Stimulated activated CD4-positive, alpha-beta T cell treated with anti-CD3 and anti-CD28 coated beads, Interleukin-4, amount 100 ng/mL, for 4 hours (primary cell): Measurements from ENCODE around the gene FILIP1L.

Source experiments
- DNase-seq, 2 experiments: peaks; one replicate each; pipeline ENCODE4 v3.0.0-alpha.2; 2020

Gene FILIP1L

GRCh38 chr3:99945328-99945995 lies 168.8 kb downstream of the FILIP1L start:
- no peak for DNase-seq

DNA sequence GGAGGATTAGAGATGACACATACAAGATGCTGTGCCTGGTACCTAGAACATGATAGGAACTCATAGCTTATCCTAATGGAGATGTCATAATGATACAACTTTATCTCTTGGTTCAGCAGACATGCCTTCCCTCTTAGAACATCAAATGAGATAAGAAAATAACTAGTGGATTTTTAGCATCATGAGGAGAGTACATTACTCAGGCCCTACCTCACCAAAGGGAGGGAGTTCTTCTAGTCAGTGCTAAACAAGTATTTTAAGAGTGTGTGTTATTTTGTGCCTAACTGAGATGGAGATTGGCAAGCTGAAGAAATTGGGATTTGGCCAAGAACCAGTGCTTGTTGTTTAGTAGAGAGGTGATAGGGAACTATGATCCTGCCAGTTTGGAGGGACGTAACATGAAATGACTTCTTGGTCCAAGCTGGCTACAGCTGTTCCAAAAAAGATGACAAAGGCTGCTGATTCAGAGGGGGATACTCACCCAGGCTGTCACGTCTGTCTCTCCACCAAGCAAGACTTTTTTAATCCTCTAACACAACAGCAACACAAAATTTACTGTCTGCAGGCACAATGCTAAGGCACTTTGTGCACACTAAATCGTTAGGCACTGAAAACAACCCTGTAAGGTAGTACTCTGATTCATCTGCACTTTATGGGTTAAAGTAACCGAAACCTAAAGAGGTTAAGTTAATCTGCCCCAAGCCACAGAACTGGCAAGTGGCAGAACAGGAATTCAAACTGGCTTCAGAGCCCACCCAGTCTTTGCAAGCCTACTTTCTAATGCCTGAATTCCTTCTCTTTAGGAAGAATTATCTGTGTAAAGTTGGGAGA lies 170.2 kb downstream of the FILIP1L start:
- no peak for DNase-seq

GRCh38 chr3:99941211-99941610 lies 173.1 kb downstream of the FILIP1L start:
- DNase-seq, result no peak

- DNase-seq, result no peak
These were observed 174.0 kb downstream of the FILIP1L start for GRCh38 chr3:99940350-99940749.

- no peak for DNase-seq
These were observed 174.4 kb downstream of the FILIP1L start for GRCh38 chr3:99939876-99940275.

GRCh38 chr3:99938270-99938911 lies 175.9 kb downstream of the FILIP1L start:
- DNase-seq, result no peak

DNA sequence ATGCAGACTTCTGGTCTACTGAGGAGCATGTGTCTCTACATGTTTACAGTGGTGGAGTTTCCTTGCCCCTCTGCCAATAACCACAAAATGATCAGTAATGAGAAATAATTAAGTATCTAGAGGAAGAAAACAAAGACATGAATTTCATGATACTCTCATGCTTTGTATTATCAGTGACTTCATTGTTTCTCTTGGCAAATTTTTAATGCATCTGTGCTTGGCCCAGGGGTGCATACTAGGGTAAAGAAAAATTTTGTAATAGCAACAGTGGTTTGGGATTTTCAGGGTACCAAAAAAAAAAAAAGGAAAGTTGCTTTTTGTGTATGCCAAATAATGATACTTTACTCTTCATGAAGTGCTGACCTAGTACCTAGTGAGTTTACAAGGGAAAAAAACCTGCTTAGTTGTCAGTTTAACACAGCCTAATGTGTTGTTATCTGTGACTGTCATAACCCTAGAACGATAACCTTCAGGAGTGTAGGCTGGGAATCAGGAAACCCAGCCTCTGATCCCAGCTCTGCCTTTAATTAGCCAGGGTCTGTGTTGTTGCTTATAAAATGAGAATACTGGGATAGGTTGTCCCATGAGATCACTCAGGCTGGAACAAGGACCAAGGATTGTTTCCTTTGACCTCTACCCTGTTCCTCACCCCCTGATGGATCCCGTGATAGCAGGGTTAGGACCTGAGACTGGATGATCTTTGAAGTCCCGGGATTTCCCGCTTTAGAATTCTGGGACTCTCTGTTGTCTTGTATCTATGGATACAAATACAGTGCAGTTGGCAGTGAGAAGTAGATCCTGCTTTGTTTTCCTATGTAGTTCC lies 179.1 kb downstream of the FILIP1L start:
- DNase-seq, result no peak

- no peak for DNase-seq
These were observed 180.1 kb downstream of the FILIP1L start for GRCh38 chr3:99933971-99934750.

DNA sequence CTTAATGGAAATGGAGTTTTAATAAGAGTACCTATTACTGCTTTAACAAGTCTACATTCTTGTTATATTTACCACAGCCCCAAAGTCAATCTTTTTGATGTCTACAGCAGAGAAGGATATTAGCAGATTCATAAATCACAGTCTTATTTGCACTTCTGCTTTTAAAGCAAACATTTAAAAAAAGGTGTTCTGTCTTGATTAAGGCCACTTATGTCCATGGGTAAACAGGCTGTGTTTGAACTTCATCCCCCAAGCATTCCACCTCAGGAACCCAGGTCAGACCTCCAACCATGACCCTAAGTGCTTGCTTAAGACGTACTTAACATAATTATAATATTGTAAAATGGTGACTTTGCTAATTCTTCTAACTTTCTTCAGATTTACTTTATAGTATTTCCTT lies 183.2 kb downstream of the FILIP1L start:
- no peak for DNase-seq

DNA sequence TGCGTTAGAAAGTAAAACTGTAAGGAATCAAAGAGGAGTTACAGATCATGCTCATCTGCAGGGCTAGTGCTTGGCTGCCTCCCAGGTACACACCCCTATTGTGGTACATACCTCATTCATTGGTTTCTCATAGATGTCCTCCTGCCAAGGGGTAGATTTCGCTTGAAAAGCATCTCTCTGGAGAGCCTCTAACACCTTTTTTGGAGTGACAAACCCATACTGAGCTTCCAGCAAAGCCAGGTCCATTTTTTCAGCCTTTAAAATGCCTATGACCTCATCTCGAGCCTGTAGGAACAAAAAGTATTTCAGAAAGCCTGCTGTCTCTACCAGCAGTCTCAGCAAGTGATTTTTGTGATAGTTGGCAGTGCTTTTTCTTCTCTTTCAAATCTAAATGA lies 184.6 kb downstream of the FILIP1L start:
- DNase-seq, result no peak

DNA sequence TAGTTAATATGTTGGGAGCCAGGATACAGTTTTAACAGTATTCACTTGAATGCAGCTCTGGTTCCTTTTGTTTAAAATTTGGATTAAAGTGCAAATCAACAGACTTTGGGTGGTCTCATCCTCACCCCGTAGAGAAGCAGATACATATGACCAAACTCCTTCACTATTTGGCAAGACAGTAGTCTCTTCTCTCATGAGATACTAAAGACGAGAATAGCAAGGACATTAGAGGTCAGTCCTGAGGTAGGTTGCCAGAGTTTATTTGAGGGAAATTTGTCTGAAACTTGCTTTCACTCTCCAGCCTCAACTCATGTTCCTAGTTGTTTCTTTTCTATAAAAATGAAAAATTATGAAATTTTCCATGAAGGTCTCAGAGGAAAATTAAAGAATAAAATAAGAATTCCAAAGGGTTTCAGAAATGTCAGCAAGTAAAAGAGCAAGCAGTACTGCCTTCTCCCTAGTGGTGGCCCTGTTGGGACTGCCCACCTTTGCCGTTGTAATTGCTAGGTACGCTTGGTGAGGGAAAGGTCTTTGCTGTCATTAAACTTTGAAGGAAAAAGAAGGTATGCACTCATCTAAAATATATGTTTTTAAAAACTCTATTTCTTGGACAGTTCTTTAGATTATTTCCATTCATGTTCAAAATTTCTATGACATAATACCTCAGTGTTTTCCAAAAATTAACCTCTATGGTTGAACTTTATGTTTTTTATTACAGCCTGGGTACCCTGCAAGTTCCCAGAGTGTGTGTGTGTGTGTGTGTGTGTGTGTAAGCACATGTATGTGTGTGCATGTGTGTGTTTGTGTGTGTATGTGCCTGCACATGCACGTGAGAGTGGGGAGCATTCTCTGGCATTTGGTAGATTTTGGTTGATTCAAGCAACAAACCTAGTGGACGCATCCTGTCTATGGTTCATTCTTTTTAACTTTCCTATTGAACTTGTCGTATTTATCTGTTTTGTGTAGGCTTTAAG lies 185.2 kb downstream of the FILIP1L start:
- no peak for DNase-seq

DNA sequence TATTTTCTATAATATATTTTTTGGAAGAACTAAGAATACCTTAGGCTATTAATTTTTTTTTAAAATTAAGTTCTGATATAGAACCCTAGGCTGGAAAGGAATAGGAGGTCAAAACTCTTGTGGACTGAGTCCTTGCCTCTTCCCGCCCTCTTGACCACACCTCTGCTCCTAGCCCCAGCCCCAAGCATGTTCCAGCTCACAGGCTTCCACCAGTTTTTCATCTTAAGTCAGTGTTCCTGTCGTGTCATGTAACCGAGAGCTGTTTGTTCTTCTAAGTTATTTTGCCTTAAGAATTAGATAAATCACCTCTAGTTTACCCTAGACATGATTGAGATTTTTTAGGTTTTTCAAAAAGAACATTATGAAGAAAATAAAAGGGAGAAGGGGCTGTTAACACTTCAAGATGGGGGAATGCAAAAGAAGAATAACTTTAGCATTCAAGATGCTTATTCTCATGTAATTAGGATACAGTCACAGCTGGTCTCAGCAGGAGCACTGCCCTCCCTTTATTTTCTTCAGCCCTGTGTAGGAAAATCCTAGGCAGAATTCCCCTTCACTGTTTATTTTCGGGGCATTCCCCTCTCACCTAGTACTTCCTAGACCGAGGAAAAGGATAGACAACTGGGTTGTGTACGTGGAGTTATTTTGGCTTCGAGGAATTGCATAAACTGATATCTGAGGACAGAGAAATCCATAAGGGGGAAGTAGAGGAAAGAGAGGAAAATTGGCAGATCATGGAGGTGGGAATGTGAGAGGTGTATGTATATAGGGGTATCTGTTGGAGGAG lies 186.4 kb downstream of the FILIP1L start:
- DNase-seq, result no peak

DNA sequence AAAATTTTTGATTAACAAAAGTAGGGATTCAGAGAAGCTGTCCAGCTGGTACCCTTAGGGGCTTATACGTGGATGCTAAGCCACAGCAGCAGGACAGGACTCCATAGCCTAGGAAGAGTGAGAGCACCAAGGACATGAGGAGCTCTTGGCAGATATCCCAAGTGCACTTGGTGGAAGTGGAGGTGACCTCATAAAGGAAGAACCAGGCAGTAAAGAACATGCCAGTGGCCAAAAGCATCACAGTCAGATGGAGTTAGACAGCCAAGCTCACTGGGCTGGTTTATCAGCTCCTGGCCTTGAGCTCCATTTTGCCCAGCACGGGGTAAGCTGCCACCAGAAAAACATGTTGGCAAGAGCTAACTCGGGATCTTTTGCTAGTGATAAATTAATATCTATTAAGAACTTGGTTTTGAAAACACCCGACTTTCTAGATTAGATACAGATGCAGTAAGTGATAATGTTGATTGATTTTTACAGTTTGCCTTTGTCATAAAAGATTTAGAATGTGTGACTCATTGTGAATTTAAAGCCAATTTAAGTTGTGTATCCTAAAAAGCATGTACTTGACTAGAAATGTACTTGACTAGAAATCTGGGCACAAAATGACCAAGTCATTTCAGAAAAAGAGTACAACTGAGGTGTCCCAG lies 188.6 kb downstream of the FILIP1L start:
- no peak for DNase-seq

DNA sequence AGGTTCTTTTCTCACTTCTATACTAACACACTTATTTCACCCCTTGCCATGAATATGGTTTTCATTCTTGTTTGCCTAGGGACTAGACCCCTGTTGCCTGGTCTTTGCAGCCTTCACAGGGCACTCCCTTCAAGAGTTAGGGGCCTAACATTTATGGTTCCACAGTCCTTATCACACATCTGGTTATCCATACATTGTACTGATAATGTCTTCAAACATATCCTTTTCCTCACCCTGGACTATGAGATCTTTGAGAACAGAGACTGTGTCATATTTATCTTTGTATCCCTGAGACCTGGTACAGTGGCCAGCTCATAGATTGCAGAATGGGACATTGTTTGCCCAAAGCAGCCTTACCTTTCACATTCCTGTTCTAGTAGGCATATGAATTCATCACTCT lies 190.4 kb downstream of the FILIP1L start:
- DNase-seq, result no peak

GRCh38 chr3:99921986-99922385 lies 192.3 kb downstream of the FILIP1L start:
- DNase-seq, result no peak

- DNase-seq, result no peak
These were observed 193.0 kb downstream of the FILIP1L start for GRCh38 chr3:99921377-99921695.

- DNase-seq, result no peak
These were observed 193.6 kb downstream of the FILIP1L start for GRCh38 chr3:99920481-99921376.

DNA sequence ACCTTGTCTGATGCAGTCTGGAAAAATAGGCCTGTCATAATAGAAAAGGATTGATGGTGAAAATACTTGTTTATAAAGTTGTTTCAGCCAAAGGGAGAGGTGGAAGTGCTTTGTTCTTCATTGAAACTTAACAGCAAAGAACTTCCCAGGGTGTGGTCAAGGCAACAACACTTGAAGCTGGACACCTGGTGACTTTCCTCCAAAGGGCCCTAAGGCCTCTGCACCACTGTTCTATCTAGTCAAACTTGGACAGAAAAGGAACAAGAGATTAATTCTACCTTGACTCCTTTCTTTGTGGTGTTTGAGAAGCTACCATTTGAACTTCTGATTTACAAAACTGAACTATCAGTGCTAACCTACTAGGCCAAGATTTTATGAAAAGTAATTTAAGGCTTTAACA lies 194.6 kb downstream of the FILIP1L start:
- DNase-seq, result no peak

DNA sequence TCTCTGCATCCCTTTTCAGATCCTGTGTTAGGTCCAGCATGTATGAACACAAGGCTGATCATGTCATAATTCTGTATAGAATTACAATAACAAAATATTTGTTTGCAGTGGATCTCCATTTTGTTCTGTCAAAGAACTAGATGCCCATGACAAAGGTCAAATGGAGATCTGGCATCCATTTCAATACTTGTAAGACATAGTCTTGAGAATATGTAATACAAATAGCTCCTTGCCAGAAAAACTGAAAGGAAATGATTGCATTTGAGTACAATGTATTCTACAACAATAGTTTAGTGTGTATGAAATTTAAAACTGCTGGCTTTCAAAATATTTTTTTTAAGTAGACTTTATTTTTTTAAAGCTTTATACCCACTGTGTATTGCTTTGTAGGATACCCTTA lies 195.6 kb downstream of the FILIP1L start:
- no peak for DNase-seq
